ENCODE data around the gene ERICH4. TPM values are rescaled to one million over a fixed set of nuclear protein-coding genes. Genes with fewer than 3 reads are reported as not detected.
A peak's percentile ranks its signal among the peaks of the same experiment; 100 is the strongest.
"Not testable (repeated sequence)": the region's sequence is repeated elsewhere in the genome, so short reads cannot be mapped to it uniquely, and the experiment has no call there.

Gene ERICH4, protein sequence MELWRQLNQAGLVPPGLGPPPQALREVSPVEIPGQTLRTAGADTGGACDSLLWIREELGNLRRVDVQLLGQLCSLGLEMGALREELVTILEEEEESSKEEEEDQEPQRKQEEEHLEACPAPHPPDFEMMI
- not detected in 2 replicates for total RNA-seq (2014; rRNA removed; shearing (Covaris generic))

DNA sequence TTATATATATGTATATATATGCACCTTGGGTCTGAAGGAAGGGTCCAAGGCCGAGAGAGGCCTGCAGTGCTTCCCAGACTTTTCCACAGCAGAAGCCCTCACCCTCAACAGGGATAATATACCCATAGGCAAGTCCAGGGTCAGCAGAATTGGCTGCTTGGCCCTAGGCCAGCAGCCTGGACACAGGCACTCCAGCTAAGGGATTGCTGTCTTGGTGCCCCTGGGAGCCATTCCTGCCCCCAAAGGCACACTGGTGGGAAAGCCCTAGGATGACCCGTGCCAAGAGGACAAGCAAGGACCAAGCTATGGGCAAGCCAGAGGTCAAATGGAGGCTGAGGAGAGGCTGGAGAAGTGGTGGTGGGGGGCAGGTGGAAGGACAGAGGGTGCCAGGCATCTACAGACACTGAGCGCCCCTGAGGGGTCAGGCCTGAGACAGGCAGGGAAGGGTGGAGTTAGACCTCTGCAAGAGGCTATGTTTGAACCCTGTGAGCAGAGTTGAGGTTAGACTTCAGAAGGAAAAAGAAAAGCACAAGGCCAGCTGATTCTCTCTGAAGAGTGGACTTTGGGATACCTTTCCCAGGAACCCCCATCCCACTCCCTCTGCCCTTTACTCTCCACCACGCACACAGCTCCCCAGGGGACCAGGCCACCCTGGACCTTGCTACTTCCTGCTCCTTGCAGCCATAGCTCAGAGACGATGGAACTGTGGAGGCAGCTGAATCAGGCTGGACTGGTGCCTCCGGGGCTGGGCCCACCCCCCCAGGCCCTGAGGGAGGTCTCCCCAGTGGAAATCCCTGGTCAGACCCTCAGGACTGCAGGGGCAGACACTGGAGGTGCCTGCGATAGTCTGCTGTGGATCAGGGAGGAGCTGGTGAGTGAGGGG, at the start of gene ERICH4:
TSS of gene ERICH4 (plus strand) at position 684 of the 883 bp plus-strand sequence. CDS start at position 698, 14 bp downstream.
- DNase-seq (ENCODE audit: low spot score) = no peak

GRCh38 chr19:41395355-41395754, 47.6 kb upstream of the ERICH4 start:
- in situ Hi-C loops (cut with HindIII; ENCODE audit: low sequenced_read_pairs) = no loop called here
- no peak for DNase-seq (ENCODE audit: low spot score)

More for the DNA sequence above, at the start of gene ERICH4:
- in situ Hi-C loops (cut with HindIII; ENCODE audit: low sequenced_read_pairs) = no loop called here

GRCh38 chr19:41397086-41398049, 45.6 kb upstream of the ERICH4 start, which contains the start of the genes BCKDHA and EXOSC5:
BCKDHA (plus strand) TSS chr19:41397818; CDS start chr19:41397828, 10 bp downstream.
EXOSC5 (minus strand) TSS chr19:41397359; CDS start chr19:41397328, 31 bp downstream.
- in situ Hi-C loops (cut with HindIII; ENCODE audit: low sequenced_read_pairs) = no loop called here
- DNase-seq (ENCODE audit: low spot score) = peak; percentile 100

GRCh38 chr19:41398050-41398418, 44.9 kb upstream of the ERICH4 start:
- DNase-seq (ENCODE audit: low spot score) = no peak
- in situ Hi-C loops (cut with HindIII; ENCODE audit: low sequenced_read_pairs) = no loop called here

- no peak for DNase-seq (ENCODE audit: low spot score)
- in situ Hi-C loops (cut with HindIII; ENCODE audit: low sequenced_read_pairs) = no loop called here
Measured at GRCh38 chr19:41398598-41398997, 44.4 kb upstream of the ERICH4 start.

GRCh38 chr19:41399091-41399490, 43.9 kb upstream of the ERICH4 start:
- in situ Hi-C loops (cut with HindIII; ENCODE audit: low sequenced_read_pairs) = no loop called here
- no peak for DNase-seq (ENCODE audit: low spot score)

DNA sequence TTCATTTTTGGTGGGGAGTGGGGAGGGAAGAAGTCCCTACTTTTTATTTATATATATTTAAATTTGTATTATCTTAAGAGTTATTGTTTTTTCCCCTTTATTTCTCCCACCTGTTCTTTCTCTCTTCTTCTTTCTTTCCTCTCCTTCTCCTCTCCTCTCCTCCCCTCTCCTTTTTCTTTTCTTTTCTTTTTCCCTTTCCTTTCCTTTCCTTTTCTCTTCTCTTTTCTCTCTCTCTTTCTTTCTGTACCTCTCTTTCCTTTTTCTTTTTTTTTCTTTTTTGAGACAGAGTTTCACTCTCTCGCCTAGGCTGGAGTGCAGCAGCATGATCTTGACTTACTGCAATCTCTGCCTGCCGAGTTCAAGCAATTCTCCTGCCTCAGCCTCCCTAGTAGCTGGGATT, 43.4 kb upstream of the ERICH4 start:
- in situ Hi-C loops (cut with HindIII; ENCODE audit: low sequenced_read_pairs) = no loop called here
- no peak for DNase-seq (ENCODE audit: low spot score)

GRCh38 chr19:41401483-41401882, 41.5 kb upstream of the ERICH4 start:
- DNase-seq (ENCODE audit: low spot score) = no peak
- in situ Hi-C loops (cut with HindIII; ENCODE audit: low sequenced_read_pairs) = no loop called here

GRCh38 chr19:41402010-41402409, 40.9 kb upstream of the ERICH4 start:
- in situ Hi-C loops (cut with HindIII; ENCODE audit: low sequenced_read_pairs) = no loop called here
- DNase-seq (ENCODE audit: low spot score) = no peak

- DNase-seq (ENCODE audit: low spot score) = no peak
- in situ Hi-C loops (cut with HindIII; ENCODE audit: low sequenced_read_pairs) = no loop called here
Measured at GRCh38 chr19:41403181-41403970, 39.6 kb upstream of the ERICH4 start.

- in situ Hi-C loops (cut with HindIII; ENCODE audit: low sequenced_read_pairs) = no loop called here
- DNase-seq (ENCODE audit: low spot score) = no peak
Measured at GRCh38 chr19:41405776-41406175, 37.2 kb upstream of the ERICH4 start.

DNA sequence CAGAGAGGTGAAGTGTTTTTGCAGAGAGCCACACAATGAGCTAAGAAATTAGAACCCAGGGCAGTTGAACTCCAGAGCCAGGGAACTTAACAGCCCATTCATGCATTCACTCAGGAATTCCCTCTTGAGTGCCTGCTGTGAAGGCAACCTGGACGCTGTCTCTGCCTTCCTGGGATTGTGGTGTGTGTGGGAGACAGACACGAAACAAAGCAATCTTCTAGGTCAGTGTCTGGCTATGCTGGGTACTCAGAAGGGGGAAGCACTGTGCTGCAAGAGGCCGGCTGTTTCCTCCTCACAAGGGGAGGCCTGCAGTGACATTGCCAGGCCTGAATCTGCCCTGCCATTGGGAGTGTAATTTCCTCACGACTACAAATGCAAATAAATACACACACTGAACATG, 35.7 kb upstream of the ERICH4 start:
- in situ Hi-C loops (cut with HindIII; ENCODE audit: low sequenced_read_pairs) = no loop called here

GRCh38 chr19:41408256-41408655, 34.7 kb upstream of the ERICH4 start:
- no peak for DNase-seq (ENCODE audit: low spot score)
- in situ Hi-C loops (cut with HindIII; ENCODE audit: low sequenced_read_pairs) = no loop called here

More for the DNA sequence above, 35.7 kb upstream of the ERICH4 start:
- DNase-seq (ENCODE audit: low spot score) = no peak

GRCh38 chr19:41408846-41409245, 34.1 kb upstream of the ERICH4 start:
- in situ Hi-C loops (cut with HindIII; ENCODE audit: low sequenced_read_pairs) = not testable (repeated sequence)

DNA sequence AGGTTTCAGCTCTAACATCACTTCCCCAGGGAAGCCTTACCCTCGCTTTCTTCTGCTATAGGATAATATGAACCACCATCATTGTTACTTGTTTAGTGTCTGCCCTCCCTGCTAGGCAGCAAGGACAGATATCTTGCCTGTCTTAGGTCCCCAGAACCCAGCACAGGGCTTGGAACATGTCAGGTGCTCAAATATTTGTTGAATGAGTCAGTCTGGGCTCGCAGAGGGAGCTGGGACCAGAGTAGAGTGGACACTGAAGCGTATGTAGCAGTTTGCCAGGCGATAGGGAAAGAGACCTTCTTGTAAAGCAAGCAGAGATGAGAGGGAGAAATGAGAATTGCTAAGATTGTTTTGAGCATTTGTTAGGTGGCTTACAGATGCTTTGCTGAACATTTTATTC, 33.7 kb upstream of the ERICH4 start:
- in situ Hi-C loops (cut with HindIII; ENCODE audit: low sequenced_read_pairs) = no loop called here
- no peak for DNase-seq (ENCODE audit: low spot score)

More at GRCh38 chr19:41408846-41409245, 34.1 kb upstream of the ERICH4 start:
- DNase-seq (ENCODE audit: low spot score) = not testable (repeated sequence)

DNA sequence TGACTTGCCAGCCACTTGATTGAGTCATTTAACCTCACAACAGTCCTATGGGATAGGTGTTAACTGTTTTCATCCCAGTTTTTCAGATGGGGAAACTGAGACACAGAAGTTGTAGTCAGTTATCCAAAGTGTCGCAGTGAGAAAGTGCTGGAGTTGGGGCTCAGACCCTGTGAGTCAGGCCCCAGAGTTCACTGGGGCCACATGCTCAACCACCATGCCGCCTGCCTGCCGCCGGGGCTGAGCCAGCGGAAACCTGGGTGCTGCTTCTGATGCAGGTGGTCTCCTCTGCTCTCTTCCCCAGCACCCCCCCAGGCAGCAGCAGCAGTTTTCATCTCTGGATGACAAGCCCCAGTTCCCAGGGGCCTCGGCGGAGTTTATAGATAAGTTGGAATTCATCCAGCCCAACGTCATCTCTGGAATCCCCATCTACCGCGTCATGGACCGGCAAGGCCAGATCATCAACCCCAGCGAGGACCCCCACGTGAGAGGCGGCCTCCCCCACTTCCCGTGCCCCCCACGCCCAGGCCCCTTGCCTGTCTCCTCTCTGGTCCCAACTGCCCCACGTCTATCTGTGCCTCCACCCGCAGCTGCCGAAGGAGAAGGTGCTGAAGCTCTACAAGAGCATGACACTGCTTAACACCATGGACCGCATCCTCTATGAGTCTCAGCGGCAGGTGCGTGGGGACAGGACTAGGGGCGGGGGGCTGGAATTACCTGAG, 32.5 kb upstream of the ERICH4 start:
- in situ Hi-C loops (cut with HindIII; ENCODE audit: low sequenced_read_pairs) = no loop called here
- no peak for DNase-seq (ENCODE audit: low spot score)

DNA sequence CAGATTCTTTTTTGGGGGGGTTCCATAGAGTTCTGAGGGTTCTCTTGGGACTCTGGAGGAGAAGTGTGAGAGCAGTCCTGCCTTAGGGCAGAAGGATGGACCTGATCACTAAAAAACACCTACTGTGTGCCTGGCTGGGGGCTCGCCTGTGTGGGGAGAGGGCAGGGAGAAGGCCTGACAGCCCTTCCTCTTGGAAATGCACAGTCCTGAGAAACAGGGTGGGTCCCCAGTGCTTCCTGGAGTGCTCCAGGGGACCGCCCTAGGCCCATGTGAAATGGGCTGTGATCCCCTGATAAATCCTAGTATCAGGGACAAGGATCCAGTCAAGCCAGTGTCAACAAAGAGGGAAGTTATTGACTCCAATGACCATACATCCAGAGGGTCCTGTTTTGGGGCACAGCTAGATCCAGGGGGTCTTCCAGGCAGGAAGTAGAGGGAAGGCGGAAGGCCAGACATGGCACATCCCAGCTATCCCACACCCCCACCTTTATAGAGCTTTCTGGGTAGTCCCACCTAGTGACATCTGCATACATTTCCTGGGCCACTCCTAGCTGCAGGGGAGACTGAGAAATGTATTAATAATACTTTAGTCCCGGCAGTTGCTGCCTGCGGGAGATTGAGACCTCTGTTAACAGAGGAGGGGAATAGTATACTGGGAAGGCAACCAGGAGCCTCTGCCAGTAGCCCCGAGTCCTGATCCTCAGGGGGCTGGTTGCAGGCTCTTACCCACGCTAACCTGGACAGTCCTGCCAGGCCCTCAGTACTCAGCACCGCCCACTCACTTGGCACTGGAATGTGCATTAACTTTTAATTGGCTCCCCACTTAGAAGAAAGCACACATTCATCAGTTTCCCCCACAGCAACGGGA, 31.6 kb upstream of the ERICH4 start:
- in situ Hi-C loops (cut with HindIII; ENCODE audit: low sequenced_read_pairs) = no loop called here
- no peak for DNase-seq (ENCODE audit: low spot score)

All from G401 (cell line).